Endothelial cell (in vitro differentiated cells): ENCODE measurements around the gene REG1A. TPM values are rescaled to one million over a fixed set of nuclear protein-coding genes. Genes with fewer than 3 reads are reported as not detected.

ENCODE experiments used
- DNase-seq: peaks from one replicate; pipeline ENCODE4 v3.0.0; 2021; ENCODE audit warnings: low spot score
- H3K27ac Mint-ChIP-seq: one replicate; pipeline ENCODE4 v1.8.0; 2021; ENCODE audit warnings: mixed read lengths, inconsistent platforms; ENCODE audit not compliant: unreplicated experiment
- H3K27me3 Mint-ChIP-seq: one replicate; pipeline ENCODE4 v1.8.0; 2021; ENCODE audit warnings: mild to moderate bottlenecking, moderate library complexity, mixed read lengths, inconsistent platforms; ENCODE audit not compliant: unreplicated experiment
- H3K36me3 Mint-ChIP-seq: one replicate; pipeline ENCODE4 v1.8.0; 2021; ENCODE audit warnings: mild to moderate bottlenecking, low read depth, mixed read lengths, inconsistent platforms; ENCODE audit not compliant: unreplicated experiment
- H3K4me1 Mint-ChIP-seq: one replicate; pipeline ENCODE4 v1.8.0; 2021; ENCODE audit warnings: mild to moderate bottlenecking, mixed read lengths, inconsistent platforms; ENCODE audit not compliant: unreplicated experiment
- H3K4me3 Mint-ChIP-seq: one replicate; pipeline ENCODE4 v1.8.0; 2021; ENCODE audit warnings: mild to moderate bottlenecking, mixed read lengths, inconsistent platforms; ENCODE audit not compliant: unreplicated experiment
- H3K9me3 Mint-ChIP-seq: one replicate; pipeline ENCODE4 v1.8.0; 2021; ENCODE audit warnings: mixed read lengths, inconsistent platforms; ENCODE audit not compliant: unreplicated experiment
- long read RNA-seq: library from polyadenylated mRNA; unstranded; transcript quantifications from one replicate; pipeline ENCODE4 v2.0.0, GENCODE V29; 2020; ENCODE audit not compliant: unreplicated experiment
- total RNA-seq: library from RNA; stranded (reverse); fragmentation: NEBNext Ultra II Directional; extraction: Animal tissue kit (Norgen Biotek cat#: 25700); gene quantifications from one replicate; pipeline ENCODE4 v1.2.1, GENCODE V29; 2021; ENCODE audit not compliant: unreplicated experiment
- TF ChIP-seq, protein P1 (sequence below): fragments of 200-600 bp; sonication (generic); IDR thresholded peaks from one replicate; pipeline ENCODE4 v1.5.0; 2021; ENCODE audit warnings: antibody characterized with exemption; ENCODE audit not compliant: unreplicated experiment

Gene REG1A, protein sequence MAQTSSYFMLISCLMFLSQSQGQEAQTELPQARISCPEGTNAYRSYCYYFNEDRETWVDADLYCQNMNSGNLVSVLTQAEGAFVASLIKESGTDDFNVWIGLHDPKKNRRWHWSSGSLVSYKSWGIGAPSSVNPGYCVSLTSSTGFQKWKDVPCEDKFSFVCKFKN
- total RNA-seq: not detected
- long read RNA-seq: 0 reads

GRCh38 chr2:79120194-79120713 lies at the start of gene REG1A:
TSS of gene REG1A (plus strand) at chr2:79120488. CDS start at chr2:79120862, 374 bp downstream.
- TF ChIP-seq, protein P1, sequence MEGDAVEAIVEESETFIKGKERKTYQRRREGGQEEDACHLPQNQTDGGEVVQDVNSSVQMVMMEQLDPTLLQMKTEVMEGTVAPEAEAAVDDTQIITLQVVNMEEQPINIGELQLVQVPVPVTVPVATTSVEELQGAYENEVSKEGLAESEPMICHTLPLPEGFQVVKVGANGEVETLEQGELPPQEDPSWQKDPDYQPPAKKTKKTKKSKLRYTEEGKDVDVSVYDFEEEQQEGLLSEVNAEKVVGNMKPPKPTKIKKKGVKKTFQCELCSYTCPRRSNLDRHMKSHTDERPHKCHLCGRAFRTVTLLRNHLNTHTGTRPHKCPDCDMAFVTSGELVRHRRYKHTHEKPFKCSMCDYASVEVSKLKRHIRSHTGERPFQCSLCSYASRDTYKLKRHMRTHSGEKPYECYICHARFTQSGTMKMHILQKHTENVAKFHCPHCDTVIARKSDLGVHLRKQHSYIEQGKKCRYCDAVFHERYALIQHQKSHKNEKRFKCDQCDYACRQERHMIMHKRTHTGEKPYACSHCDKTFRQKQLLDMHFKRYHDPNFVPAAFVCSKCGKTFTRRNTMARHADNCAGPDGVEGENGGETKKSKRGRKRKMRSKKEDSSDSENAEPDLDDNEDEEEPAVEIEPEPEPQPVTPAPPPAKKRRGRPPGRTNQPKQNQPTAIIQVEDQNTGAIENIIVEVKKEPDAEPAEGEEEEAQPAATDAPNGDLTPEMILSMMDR: no peak
- no peaks in the 10 kb centered on the region for H3K27me3 Mint-ChIP-seq
- H3K4me3 Mint-ChIP-seq: no peak within 1 kb of the TSS
- DNase-seq: no peak
- H3K27ac Mint-ChIP-seq: no peak within 1 kb of the TSS
- H3K36me3 Mint-ChIP-seq: no peaks in the 10 kb centered on the region
- H3K4me1 Mint-ChIP-seq: no peaks in the 10 kb centered on the region
- H3K9me3 Mint-ChIP-seq: no peaks in the 10 kb centered on the region

DNA sequence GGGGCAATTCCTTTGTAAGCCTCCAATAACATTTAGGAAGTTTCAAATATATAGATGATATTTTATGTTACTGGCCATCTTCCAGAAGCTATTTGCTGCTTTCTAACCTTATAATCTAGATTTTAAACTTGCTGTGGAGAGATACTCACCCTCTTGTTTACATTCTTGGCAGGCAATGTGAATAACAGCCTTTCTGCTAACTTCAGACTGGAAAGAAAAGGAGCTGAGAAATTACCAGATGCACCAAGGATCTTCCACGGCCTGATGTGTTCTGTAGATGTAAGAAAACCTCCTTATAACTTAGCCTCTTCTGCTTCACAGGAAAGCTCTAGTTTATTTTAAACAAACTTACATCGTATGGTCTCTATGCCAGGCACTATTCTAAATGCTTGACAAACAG lies 49.2 kb upstream of the REG1A start:
- Mint-ChIP-seq H3K36me3 (no peaks in the 10 kb centered on the region), H3K27me3 (no peaks in the 10 kb centered on the region), H3K4me1 (no peaks in the 10 kb centered on the region), H3K9me3 (no peaks in the 10 kb centered on the region), H3K4me3 (no peak overlapping the region), H3K27ac (no peak overlapping the region)
- TF ChIP-seq, protein P1: no peak
- no peak for DNase-seq

GRCh38 chr2:79082987-79083386 lies 37.3 kb upstream of the REG1A start:
- no peak overlapping the region for H3K27ac Mint-ChIP-seq
- H3K4me3 Mint-ChIP-seq: no peak overlapping the region
- H3K36me3 Mint-ChIP-seq: no peaks in the 10 kb centered on the region
- no peaks in the 10 kb centered on the region for H3K9me3 Mint-ChIP-seq
- no peaks in the 10 kb centered on the region for H3K27me3 Mint-ChIP-seq
- DNase-seq: no peak
- H3K4me1 Mint-ChIP-seq: no peaks in the 10 kb centered on the region
- TF ChIP-seq, protein P1: no peak

DNA sequence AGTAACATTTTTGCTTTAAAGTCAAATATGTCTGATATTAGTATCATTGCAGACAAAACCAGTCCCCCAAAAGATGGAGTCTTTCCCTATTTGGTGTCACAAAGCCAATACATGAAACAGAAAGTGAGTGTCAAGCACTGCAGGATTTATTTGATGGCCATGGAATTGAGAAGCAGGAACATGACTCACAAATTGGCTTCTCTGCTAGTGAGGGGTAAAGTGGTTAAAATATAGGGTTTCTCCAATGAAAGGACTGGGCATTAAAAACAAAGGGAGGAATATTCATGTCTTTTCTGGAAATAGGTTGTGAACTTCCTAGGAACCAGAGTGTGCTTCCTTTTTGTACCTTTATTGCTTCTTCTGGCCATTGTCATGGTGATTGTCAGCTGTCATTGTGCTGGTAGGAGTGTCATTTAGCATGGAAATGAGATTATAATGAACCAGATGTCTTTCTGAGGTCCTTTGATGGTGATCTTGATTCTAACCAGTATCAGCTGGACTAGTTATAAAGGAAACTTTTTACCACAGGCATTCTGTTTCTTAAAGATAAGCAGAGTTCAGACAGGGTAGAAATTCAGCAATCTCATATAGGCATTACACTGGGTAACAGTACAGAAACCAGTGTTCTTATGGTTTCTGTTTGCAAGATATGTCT lies 36.6 kb upstream of the REG1A start:
- no peaks in the 10 kb centered on the region for H3K9me3 Mint-ChIP-seq
- H3K36me3 Mint-ChIP-seq: no peaks in the 10 kb centered on the region
- H3K27ac Mint-ChIP-seq: no peak overlapping the region
- TF ChIP-seq, protein P1: no peak
- no peak overlapping the region for H3K4me3 Mint-ChIP-seq
- DNase-seq: no peak
- H3K4me1 Mint-ChIP-seq: no peaks in the 10 kb centered on the region
- no peaks in the 10 kb centered on the region for H3K27me3 Mint-ChIP-seq

- no peak overlapping the region for H3K27ac Mint-ChIP-seq
- TF ChIP-seq, protein P1: no peak
- H3K4me1 Mint-ChIP-seq: no peaks in the 10 kb centered on the region
- no peak overlapping the region for H3K4me3 Mint-ChIP-seq
- H3K36me3 Mint-ChIP-seq: no peaks in the 10 kb centered on the region
- DNase-seq: no peak
- H3K9me3 Mint-ChIP-seq: no peaks in the 10 kb centered on the region
- no peaks in the 10 kb centered on the region for H3K27me3 Mint-ChIP-seq
These were observed 35.7 kb upstream of the REG1A start for GRCh38 chr2:79084495-79085135.
